Right lobe of liver (tissue), 6 donors: ENCODE measurements around the gene VAT1. TPM values are rescaled to one million over a fixed set of nuclear protein-coding genes. Genes with fewer than 3 reads are reported as not detected.

ENCODE experiments used
- ATAC-seq, 4 donors: fragments of 200-7000 bp; cut with Tn5 transposase; one replicate each; pipeline ENCODE4 v1.9.1; 2020; ENCODE audit warnings: mild to moderate bottlenecking in 4 of 4, moderate library complexity in 4 of 4
- DNase-seq, 3 donors: peaks; one replicate each; pipeline ENCODE4 v3.0.0-alpha.2; 2020
- H3K27ac ChIP-seq, 3 donors: fragments of 200-600 bp; one replicate each; pipeline ENCODE4 v1.8.0; 2022
- H3K27me3 ChIP-seq, 2 donors: fragments of 200-600 bp; one replicate each; pipeline ENCODE4 v1.8.0; 2022
- H3K36me3 ChIP-seq, 4 donors: fragments of 200-600 bp; sonication (generic) in 1 of 4; one replicate each; pipeline versions ENCODE4 v1.5.1 to v1.8.0; 2017 to 2022; ENCODE audit warnings: control low read depth in 1 of 4
- H3K4me1 ChIP-seq, 4 donors: fragments of 200-600 bp; sonication (generic) in 1 of 4; one replicate each; pipeline versions ENCODE4 v1.5.1 to v1.8.0; 2017 to 2022; ENCODE audit warnings: control low read depth in 1 of 4
- H3K4me3 ChIP-seq, 3 donors: fragments of 200-600 bp; one replicate each; pipeline ENCODE4 v1.8.0; 2022
- H3K9me3 ChIP-seq, 4 donors: fragments of 200-600 bp; sonication (generic) in 1 of 4; one replicate each; pipeline versions ENCODE4 v1.5.1 to v1.8.0; 2017 to 2022; ENCODE audit warnings: control low read depth in 1 of 4
- CTCF ChIP-seq, 4 donors: fragments of 200-600 bp in 3 of 4; fragments of 450-650 bp in 1 of 4; IDR thresholded peaks; one replicate each; pipeline versions ENCODE4 v1.5.1 to v1.8.0; 2016 to 2022; ENCODE audit warnings: antibody characterized with exemption in 4 of 4, mild to moderate bottlenecking in 2 of 4
- POLR2A ChIP-seq: fragments of 450-650 bp; IDR thresholded peaks from one replicate; pipeline ENCODE4 v1.6.1; 2017; ENCODE audit warnings: antibody characterized with exemption, mild to moderate bottlenecking
- WGBS: methylation state at CpG from one replicate; pipeline ENCODE4 v1.1.6; 2018; ENCODE audit warnings: low coverage, low lambda C conversion rate; ENCODE audit not compliant: insufficient coverage; ENCODE audit errors: missing lambda C conversion rate; 5-methylcytosine and 5-hydroxymethylcytosine counted together
- intact Hi-C, 2 donors: fragments of 100-400 bp; cut with DNase I; formaldehyde crosslinking; loops; one replicate each; pipeline versions ENCODE4 v1.11.2 to v1.14.1; 2022
- total RNA-seq, 6 experiments: library from RNA; depleted of rRNA in 2 of 6; stranded (reverse); fragments of >200 nt in 2 of 6; fragmentation: NEBNext Ultra II Directional in 3 of 6; extraction: Animal tissue kit (Norgen Biotek cat#: 25700) in 3 of 6; gene quantifications; one replicate each; pipeline versions ENCODE4 v1.1.0 to v1.2.4, GENCODE V29; 2016 to 2023
- donor health status: DM: no; HTN: yes; CAD: no.
- donor health status: DM: no; HTN: no; CAD: no.
- donor health status: DM: no; HTN: no; CAD: no.
- donor health status: DM: no; HTN: yes; CAD: no.
- donor health status: DM: no; HTN: yes; CAD: no.

VAT1 gene
- total RNA-seq, 6 experiments from 2014 or later: 38.2 to 51.6 (median 43.3) TPM

GRCh38 chr17:42991471-42991870, 30.7 kb downstream of the VAT1 start:
- no peaks in the 10 kb centered on the region for H3K27me3 ChIP-seq
- TF ChIP-seq CTCF (IDR thresholded peaks at IDR 0.05): no peak
- no peak for TF ChIP-seq POLR2A
- H3K9me3 ChIP-seq: no peaks in the 10 kb centered on the region
- 100% methylated on average over 3 of the region's 6 CpGs for WGBS
- no peak for DNase-seq
- H3K4me3 ChIP-seq: no peak overlapping the region
- H3K27ac ChIP-seq: no peak overlapping the region
- intact Hi-C loops: loop anchor here in 1 of 2 donors (10.0 kb wide), 1 partner anchor 133 kb away; the partner anchor contains the start of gene BRCA1
- ATAC-seq: no peak
- peaks cover 0 to 59% (median 22%) of the 10 kb centered on the region in 4 donors for H3K36me3 ChIP-seq
- H3K4me1 ChIP-seq: no peaks in the 10 kb centered on the region

DNA sequence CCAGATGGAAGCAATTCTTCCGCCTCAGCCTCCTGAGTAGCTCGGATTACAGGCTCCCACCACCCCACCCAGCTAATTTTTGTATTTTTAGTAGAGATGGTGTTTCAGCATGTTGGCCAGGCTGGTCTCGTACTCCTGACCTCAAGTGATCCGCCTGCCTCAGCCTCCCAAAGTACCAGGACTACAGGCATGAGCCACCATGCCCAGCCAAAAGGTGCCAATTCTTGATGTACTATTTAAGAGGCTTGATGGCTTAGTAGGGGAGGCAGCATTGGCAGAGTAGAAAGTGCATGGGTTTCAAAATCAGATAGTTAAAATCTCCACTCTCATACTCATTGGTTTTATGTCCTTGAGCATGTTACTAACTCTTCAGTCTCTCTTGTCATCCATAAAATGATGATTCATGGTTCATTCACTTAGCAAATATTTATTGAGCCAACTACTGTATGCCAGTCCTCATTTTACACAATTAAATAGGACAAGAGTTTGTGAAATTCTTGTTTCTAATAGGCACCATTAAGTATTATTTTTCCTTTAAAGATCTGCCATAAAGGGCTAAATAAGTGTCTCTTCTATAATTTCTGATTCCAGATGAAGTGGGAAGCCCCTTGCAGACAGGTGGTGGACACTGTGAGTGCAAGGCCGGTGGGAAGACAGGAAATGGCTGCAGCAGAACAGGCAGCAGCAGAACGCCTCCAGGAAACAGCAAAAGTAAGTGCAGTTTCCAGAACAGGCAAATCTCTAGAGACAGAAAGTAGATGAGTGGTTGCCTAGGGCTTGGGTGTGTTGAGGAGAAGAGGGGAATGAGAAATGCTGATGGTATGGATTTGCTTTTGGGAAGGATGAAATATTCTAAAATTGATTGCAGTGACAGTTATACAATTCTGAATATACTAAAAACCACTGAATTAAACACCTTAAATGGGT, 32.2 kb downstream of the VAT1 start:
- H3K36me3 ChIP-seq: peaks cover 0 to 59% (median 22%) of the 10 kb centered on the region in 4 donors

GRCh38 chr17:42989141-42989540, 33.0 kb downstream of the VAT1 start:
- WGBS: 87% methylated on average over 5 of the region's 5 CpGs
- no peak for TF ChIP-seq POLR2A
- no peak for TF ChIP-seq CTCF (IDR thresholded peaks at IDR 0.05)
- Histone ChIP-seq H3K4me3 (no peak overlapping the region), H3K27me3 (no peaks in the 10 kb centered on the region), H3K9me3 (no peaks in the 10 kb centered on the region), H3K36me3 (peaks cover 0 to 59% (median 22%) of the 10 kb centered on the region in 4 donors), H3K4me1 (no peaks in the 10 kb centered on the region), H3K27ac (no peak overlapping the region)
- no peak for ATAC-seq
- no peak for DNase-seq
- intact Hi-C loops: no loop called here

More for the DNA sequence above, 32.2 kb downstream of the VAT1 start:
- no peak for DNase-seq
- Histone ChIP-seq H3K4me3 (no peak overlapping the region), H3K27ac (no peak overlapping the region), H3K9me3 (no peaks in the 10 kb centered on the region), H3K4me1 (no peaks in the 10 kb centered on the region), H3K27me3 (no peaks in the 10 kb centered on the region)
- no peak for ATAC-seq
- WGBS: 80% methylated on average over 4 of the region's 6 CpGs
- intact Hi-C loops: loop anchor here in 1 of 2 donors (10.0 kb wide), 1 partner anchor 135 kb away; the partner anchor contains the start of gene BRCA1
- TF ChIP-seq POLR2A: no peak
- no peak for TF ChIP-seq CTCF (IDR thresholded peaks at IDR 0.05)

- H3K9me3 ChIP-seq: no peaks in the 10 kb centered on the region
- DNase-seq (no peak), ATAC-seq (peak in 3 of 4 donors; percentile 9 to 47 (median 15))
- no peaks in the 10 kb centered on the region for H3K27me3 ChIP-seq
- peaks cover 0 to 13% (median 6%) of the 10 kb centered on the region in 4 donors for H3K4me1 ChIP-seq
- WGBS: 50% methylated on average over 1 of the region's 1 CpG
- TF ChIP-seq POLR2A: no peak
- no peak for TF ChIP-seq CTCF (IDR thresholded peaks at IDR 0.05)
- no peak overlapping the region for H3K4me3 ChIP-seq
- no peak overlapping the region for H3K27ac ChIP-seq
- H3K36me3 ChIP-seq: peaks cover 0 to 36% (median 12%) of the 10 kb centered on the region in 4 donors
- intact Hi-C loops: no loop called here
Measured at GRCh38 chr17:42985225-42985624, 37.0 kb downstream of the VAT1 start.
